SK-N-SH (cell line): ENCODE results near the gene MAP3K3.

Experiments used
- CHD2 ChIP-seq: fragments of 150-350 bp; IDR thresholded peaks from 2 replicates; pipeline ENCODE4 v1.6.1; 2018; ENCODE audit warnings: low read length; ENCODE audit not compliant: partially characterized antibody
- CTCF ChIP-seq: fragments of 200-600 bp; sonication (generic); IDR thresholded peaks from 2 replicates; pipeline ENCODE4 v1.6.1; 2017; ENCODE audit warnings: antibody characterized with exemption, mild to moderate bottlenecking, moderate library complexity
- EZH2phosphoT487 ChIP-seq: fragments of 200-600 bp; sonication (generic); IDR thresholded peaks from 2 replicates; pipeline ENCODE4 v1.6.1; 2017; ENCODE audit warnings: low read depth, mixed run types, mild to moderate bottlenecking, antibody characterized with exemption, moderate library complexity, borderline replicate concordance
- IRF3 ChIP-seq: fragments of 150-350 bp; IDR thresholded peaks from 2 replicates; pipeline ENCODE4 v1.6.1; 2016; ENCODE audit warnings: mild to moderate bottlenecking, low read depth, low read length
- MAX ChIP-seq: IDR thresholded peaks from 2 replicates; pipeline ENCODE4 v1.4.0; 2012; ENCODE audit warnings: low read depth
- MXI1 ChIP-seq: IDR thresholded peaks from 2 replicates; pipeline ENCODE4 v1.6.1; 2012; ENCODE audit warnings: mild to moderate bottlenecking, low read depth, low read length, improper control_type of control experiment
- POLR2AphosphoS5 ChIP-seq: IDR thresholded peaks from 2 replicates; pipeline ENCODE4 v1.6.1; 2012; ENCODE audit warnings: low read depth, low read length
- RCOR1 ChIP-seq: fragments of 150-350 bp; IDR thresholded peaks from 2 replicates; pipeline ENCODE4 v1.6.1; 2017; ENCODE audit warnings: antibody characterized with exemption, low read length
- TAF1 ChIP-seq: IDR thresholded peaks from 2 replicates; pipeline ENCODE4 v1.6.1; 2012; ENCODE audit warnings: low read depth, mild to moderate bottlenecking, low read length, moderate library complexity, borderline replicate concordance
- ZBTB33 ChIP-seq: IDR thresholded peaks from 2 replicates; pipeline ENCODE4 v1.4.0; 2012; ENCODE audit warnings: low read depth, borderline replicate concordance

- TF ChIP-seq CTCF (no peak), RCOR1 (no peak), MAX (no peak), ZBTB33 (no peak), TAF1 (no peak), POLR2AphosphoS5 (no peak), IRF3 (no peak), EZH2phosphoT487 (no peak), MXI1 (no peak), CHD2 (no peak)
Observed at GRCh38 chr17:63601439-63602371, 20.5 kb upstream of the MAP3K3 start.
